OCI-LY7 (cell line): ENCODE measurements around the gene FA2H.

Experiments
- CTCF ChIP-seq: fragments of 200-600 bp; sonication (generic); conservative IDR thresholded peaks from 2 replicates; pipeline ENCODE4 v1.5.1; 2014; ENCODE audit warnings: mild to moderate bottlenecking, antibody characterized with exemption, low read length, moderate library complexity, mixed read lengths
- EZH2phosphoT487 ChIP-seq: fragments of 200-600 bp; sonication (generic); IDR thresholded peaks from 2 replicates; pipeline ENCODE4 v1.6.1; 2018; ENCODE audit warnings: low read depth, borderline replicate concordance, mild to moderate bottlenecking, mixed run types, antibody characterized with exemption, low read length, moderate library complexity, mixed read lengths

- TF ChIP-seq CTCF (no peak), EZH2phosphoT487 (no peak)
Measured at GRCh38 chr16:74771656-74772315, 2.8 kb downstream of the FA2H start.
